ENCODE results near the gene IFNA21. TPM values are rescaled to one million over a fixed set of nuclear protein-coding genes. Genes with fewer than 3 reads are reported as not detected.
A peak's percentile ranks its signal among the peaks of the same experiment; 100 is the strongest.
"Not testable (repeated sequence)": the region's sequence is repeated elsewhere in the genome, so short reads cannot be mapped to it uniquely, and the experiment has no call there.

The IFNA21 gene
- total RNA-seq, 1 donor, result not detected

DNA sequence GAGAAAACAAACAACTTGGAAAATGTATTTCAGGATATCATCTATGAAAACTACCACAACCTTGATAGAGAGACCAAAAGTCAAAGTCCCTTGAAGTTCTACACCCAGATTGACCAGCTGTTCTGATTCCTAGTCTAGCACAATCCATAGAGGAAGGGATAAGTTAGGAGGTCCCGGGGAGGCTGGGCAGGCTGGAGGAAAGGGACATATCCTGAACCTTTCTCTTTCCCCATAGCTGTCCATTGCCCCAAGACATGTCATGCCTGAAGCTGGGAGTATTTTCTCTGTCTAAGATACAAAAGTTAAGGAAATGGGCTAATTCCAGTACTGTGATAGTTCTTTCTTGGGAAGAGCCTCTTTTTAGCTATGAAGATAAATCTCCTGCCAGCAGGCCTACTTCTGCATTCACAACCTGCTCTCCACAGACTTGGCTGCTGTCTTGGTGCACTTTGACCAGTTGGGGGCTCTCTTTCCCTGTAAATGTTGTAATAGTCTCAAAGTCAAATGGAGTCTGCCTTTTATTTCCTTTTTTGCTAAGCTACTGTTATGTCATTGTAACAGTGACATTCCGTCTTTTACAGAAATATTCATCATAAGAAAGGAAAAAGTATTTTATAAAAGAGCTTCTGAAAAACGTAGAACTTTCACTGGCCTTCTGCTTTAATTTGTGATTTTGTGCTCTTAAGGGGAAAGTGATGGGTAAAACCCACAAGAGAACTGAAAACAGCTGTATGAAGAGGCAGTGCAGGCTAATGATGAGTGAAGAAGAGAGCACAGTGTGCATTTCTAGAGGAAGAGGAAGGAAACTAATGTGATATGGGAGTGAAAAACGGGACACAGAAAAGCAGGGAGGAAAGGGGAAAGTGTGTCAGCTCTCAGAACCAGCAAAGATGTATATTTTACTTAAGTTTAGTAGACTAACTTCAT lies 16.6 kb upstream of the IFNA21 start:
- TF ChIP-seq, protein P1, sequence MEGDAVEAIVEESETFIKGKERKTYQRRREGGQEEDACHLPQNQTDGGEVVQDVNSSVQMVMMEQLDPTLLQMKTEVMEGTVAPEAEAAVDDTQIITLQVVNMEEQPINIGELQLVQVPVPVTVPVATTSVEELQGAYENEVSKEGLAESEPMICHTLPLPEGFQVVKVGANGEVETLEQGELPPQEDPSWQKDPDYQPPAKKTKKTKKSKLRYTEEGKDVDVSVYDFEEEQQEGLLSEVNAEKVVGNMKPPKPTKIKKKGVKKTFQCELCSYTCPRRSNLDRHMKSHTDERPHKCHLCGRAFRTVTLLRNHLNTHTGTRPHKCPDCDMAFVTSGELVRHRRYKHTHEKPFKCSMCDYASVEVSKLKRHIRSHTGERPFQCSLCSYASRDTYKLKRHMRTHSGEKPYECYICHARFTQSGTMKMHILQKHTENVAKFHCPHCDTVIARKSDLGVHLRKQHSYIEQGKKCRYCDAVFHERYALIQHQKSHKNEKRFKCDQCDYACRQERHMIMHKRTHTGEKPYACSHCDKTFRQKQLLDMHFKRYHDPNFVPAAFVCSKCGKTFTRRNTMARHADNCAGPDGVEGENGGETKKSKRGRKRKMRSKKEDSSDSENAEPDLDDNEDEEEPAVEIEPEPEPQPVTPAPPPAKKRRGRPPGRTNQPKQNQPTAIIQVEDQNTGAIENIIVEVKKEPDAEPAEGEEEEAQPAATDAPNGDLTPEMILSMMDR (IDR thresholded peaks at IDR 0.05; ENCODE audit: insufficient read depth, low read depth, low read length), result peak; percentile 56

DNA sequence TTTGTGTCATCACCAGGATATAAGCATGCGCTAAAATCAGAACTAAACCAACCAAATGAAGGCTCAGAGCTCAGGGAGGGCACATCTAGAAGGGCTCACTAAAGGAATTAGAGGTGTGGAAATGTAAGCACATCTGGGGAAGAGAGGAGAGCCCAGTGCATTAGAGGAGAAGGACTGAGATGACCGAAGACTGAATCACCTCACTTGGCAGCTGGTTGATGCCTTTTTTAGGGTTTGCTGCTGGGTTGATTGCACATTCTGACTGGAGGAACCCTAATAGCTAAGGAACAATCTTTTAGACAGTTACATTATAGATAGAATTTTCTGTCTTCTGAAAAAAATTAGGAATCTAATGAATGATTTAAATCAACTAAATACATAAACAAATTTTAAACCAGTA lies 8.2 kb upstream of the IFNA21 start:
- H3K4me3 ChIP-seq (ENCODE audit: low read depth, low read length), result no peak overlapping the region
- TF ChIP-seq, protein P1 (IDR thresholded peaks at IDR 0.05; ENCODE audit: insufficient read depth, low read depth, low read length), result no peak
- DNase-seq (ENCODE audit: low read depth), result no peak

More for the DNA sequence above, 16.6 kb upstream of the IFNA21 start:
- H3K4me3 ChIP-seq (ENCODE audit: low read depth, low read length), result not testable (repeated sequence)
- peak; percentile 7 for DNase-seq (ENCODE audit: low read depth)

DNA sequence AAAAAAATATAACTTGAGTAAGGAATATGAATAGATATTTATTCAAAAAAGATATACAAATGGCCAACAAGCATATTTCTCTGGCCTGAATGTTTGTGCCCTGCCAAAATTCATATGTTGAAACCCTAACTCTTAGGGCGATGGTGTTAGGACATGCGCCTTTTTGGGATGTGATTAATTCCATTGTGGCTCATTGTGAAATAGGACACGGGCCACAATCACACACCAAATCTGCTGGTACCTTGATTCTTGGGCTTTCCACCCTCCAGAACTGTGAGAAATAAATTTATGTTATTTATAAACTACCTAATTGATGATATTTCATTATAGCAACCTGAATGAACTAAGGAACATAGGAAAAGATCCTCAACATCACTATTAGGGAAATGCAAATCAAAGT lies 5.7 kb upstream of the IFNA21 start:
- no peak overlapping the region for H3K4me3 ChIP-seq (ENCODE audit: low read depth, low read length)
- TF ChIP-seq, protein P1 (IDR thresholded peaks at IDR 0.05; ENCODE audit: insufficient read depth, low read depth, low read length), result no peak
- DNase-seq (ENCODE audit: low read depth), result no peak

DNA sequence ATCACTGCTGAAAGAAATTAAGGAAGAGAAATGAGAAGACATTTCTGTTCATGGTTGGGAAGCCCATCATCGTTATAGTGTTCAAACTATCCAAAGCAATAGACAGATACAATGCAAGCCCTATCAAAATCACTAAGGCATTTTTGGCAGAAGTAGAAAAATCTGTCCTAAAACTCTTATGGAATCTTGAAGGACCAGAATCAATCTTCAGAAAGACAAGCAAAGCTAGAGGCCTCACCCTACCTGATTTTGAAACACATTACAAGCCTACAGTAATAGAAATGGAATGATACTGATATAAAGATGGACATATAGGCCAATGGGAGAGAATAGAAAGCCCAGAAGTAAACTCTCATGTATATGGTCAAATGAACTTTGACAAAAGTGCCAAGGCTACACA lies 4.9 kb upstream of the IFNA21 start:
- TF ChIP-seq, protein P1 (IDR thresholded peaks at IDR 0.05; ENCODE audit: insufficient read depth, low read depth, low read length), result no peak
- DNase-seq (ENCODE audit: low read depth), result no peak
- no peak overlapping the region for H3K4me3 ChIP-seq (ENCODE audit: low read depth, low read length)

DNA sequence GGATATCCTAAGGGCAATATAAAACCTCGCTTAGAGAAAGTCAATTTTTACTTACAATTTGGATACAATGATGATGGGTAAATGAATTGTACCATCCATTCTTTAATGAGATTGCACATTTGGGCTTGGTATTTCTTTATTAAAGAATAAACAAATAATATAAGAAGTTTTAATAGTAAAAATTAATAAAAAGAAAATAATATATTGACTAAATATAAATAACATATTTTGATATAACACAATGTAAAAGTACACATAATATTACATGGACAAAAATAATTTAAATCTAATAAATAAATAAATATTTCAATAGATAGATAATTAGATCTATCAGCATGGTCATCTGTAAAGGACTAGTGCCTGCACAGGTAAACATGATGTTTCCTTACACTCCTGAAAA lies 944 bp downstream of the IFNA21 start:
- TF ChIP-seq, protein P1 (IDR thresholded peaks at IDR 0.05; ENCODE audit: insufficient read depth, low read depth, low read length), result no peak
- no peak for DNase-seq (ENCODE audit: low read depth)
- H3K4me3 ChIP-seq (ENCODE audit: low read depth, low read length), result no peak overlapping the region

DNA sequence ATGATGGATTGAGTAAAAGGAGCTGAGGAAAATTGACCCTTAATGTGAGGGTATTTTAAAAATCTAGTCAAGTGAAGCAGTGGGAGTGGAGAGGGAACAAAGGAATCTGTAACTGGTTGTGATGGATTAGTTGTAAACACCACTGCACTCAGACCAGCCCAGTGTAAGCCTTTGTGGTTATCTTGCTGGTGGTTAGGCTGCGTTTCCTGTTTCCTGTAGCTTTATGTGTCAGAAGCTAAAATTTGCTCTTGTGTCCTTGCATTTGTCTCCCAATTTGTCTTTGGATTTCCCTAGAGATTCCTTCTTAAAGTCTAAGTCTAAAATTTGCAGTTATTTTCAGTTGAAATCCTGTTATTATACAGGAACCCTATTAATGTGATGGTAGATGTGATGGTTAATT lies 6.3 kb downstream of the IFNA21 start:
- TF ChIP-seq, protein P1 (IDR thresholded peaks at IDR 0.05; ENCODE audit: insufficient read depth, low read depth, low read length), result no peak
- no peak overlapping the region for H3K4me3 ChIP-seq (ENCODE audit: low read depth, low read length)
- DNase-seq (ENCODE audit: low read depth), result peak; percentile 11

Data from fibroblast of villous mesenchyme (primary cell).